Body of pancreas (tissue), 4 donors: Measurements from ENCODE around the gene NBPF15.
"Not testable (repeated sequence)": the region's sequence is repeated elsewhere in the genome, so short reads cannot be mapped to it uniquely, and the experiment has no call there.

Experiments
- POLR2A ChIP-seq, 3 donors: fragments of 450-650 bp; IDR thresholded peaks; one replicate each; pipeline ENCODE4 v1.6.1; 2016; ENCODE audit warnings: antibody characterized with exemption in 3 of 3, mild to moderate bottlenecking in 2 of 3
- TF ChIP-seq, protein P1 (sequence below), 7 experiments: fragments of 450-650 bp in 4 of 7; fragments of 200-600 bp in 3 of 7; sonication (generic) in 3 of 7; IDR thresholded peaks; one replicate each; pipeline ENCODE4 v1.5.1; 2016 to 2019; ENCODE audit warnings: antibody characterized with exemption in 7 of 7

DNA sequence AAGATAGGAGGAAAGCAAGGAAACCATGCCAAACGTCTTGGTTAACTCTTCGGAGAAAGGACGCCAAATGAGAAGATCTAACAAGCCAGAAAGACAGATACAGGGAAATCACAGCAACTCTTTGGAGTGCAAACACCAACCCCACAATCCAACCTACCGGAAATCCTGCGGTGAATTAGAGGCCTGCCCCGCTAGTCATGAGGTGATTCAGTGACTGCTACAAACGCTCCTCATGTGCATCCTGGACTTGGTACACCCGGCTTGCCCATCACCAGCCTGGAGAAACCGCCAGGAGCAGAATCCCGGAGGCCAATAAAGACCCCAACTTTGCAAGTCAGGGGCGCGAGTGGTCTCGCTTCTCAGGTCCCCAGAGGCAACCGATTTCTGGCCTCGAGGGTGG lies 783 bp downstream of the NBPF15 start:
- TF ChIP-seq, protein P1, sequence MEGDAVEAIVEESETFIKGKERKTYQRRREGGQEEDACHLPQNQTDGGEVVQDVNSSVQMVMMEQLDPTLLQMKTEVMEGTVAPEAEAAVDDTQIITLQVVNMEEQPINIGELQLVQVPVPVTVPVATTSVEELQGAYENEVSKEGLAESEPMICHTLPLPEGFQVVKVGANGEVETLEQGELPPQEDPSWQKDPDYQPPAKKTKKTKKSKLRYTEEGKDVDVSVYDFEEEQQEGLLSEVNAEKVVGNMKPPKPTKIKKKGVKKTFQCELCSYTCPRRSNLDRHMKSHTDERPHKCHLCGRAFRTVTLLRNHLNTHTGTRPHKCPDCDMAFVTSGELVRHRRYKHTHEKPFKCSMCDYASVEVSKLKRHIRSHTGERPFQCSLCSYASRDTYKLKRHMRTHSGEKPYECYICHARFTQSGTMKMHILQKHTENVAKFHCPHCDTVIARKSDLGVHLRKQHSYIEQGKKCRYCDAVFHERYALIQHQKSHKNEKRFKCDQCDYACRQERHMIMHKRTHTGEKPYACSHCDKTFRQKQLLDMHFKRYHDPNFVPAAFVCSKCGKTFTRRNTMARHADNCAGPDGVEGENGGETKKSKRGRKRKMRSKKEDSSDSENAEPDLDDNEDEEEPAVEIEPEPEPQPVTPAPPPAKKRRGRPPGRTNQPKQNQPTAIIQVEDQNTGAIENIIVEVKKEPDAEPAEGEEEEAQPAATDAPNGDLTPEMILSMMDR (IDR thresholded peaks at IDR 0.05), result not testable (repeated sequence)
- not testable (repeated sequence) for TF ChIP-seq POLR2A (IDR thresholded peaks at IDR 0.05)
